ENCODE data around the gene ECM1. TPM values are rescaled to one million over a fixed set of nuclear protein-coding genes. Genes with fewer than 3 reads are reported as not detected.

The ECM1 gene
- polyA plus RNA-seq, 1 donor (not counting 4 experiments of a cell fraction or from before 2014, with no cell fraction given), result 23.6 TPM

DNA sequence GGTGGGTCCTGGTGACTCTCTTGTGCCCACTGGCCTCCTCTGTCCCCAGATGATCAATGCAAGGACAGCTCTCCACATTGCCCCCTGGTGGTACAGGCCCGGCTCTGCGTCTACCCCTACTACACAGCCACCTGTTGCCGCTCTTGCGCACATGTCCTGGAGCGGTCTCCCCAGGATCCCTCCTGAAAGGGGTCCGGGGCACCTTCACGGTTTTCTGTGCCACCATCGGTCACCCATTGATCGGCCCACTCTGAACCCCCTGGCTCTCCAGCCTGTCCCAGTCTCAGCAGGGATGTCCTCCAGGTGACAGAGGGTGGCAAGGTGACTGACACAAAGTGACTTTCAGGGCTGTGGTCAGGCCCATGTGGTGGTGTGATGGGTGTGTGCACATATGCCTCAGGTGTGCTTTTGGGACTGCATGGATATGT is 52.1 kb downstream of the ECM1 start:
- no peaks in the 10 kb centered on the region for H3K9me3 ChIP-seq (ENCODE audit: control insufficient read depth, low read depth, low read length)
- peaks cover 3% of the 10 kb centered on the region for H3K79me2 ChIP-seq (ENCODE audit: control insufficient read depth, insufficient read depth, low read length)
- TF ChIP-seq EZH2 (IDR thresholded peaks at IDR 0.05; ENCODE audit: low read length), result no peak
- TF ChIP-seq, protein P1, sequence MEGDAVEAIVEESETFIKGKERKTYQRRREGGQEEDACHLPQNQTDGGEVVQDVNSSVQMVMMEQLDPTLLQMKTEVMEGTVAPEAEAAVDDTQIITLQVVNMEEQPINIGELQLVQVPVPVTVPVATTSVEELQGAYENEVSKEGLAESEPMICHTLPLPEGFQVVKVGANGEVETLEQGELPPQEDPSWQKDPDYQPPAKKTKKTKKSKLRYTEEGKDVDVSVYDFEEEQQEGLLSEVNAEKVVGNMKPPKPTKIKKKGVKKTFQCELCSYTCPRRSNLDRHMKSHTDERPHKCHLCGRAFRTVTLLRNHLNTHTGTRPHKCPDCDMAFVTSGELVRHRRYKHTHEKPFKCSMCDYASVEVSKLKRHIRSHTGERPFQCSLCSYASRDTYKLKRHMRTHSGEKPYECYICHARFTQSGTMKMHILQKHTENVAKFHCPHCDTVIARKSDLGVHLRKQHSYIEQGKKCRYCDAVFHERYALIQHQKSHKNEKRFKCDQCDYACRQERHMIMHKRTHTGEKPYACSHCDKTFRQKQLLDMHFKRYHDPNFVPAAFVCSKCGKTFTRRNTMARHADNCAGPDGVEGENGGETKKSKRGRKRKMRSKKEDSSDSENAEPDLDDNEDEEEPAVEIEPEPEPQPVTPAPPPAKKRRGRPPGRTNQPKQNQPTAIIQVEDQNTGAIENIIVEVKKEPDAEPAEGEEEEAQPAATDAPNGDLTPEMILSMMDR (optimal IDR thresholded peaks at IDR 0.05 in 1 of 3, IDR thresholded peaks at IDR 0.05 in 1 of 3, conservative IDR thresholded peaks at IDR 0.05 in 1 of 3; ENCODE audit: extremely low read depth in 1 of 3, insufficient read depth in 2 of 3, low read length in 3 of 3), result peak; percentile 93 to 98 (median 96)
- DNase-seq (ENCODE audit: low read depth, low spot score) (no peak), FAIRE-seq (peak; percentile 72)
- H3K27ac ChIP-seq (ENCODE audit: control insufficient read depth, insufficient read depth, low read length), result peak overlapping the region; percentile 99
- no peaks in the 10 kb centered on the region for H4K20me1 ChIP-seq (ENCODE audit: control insufficient read depth, extremely low read depth, insufficient read depth, low read length)
- peaks cover 43% of the 10 kb centered on the region for H3K4me1 ChIP-seq (ENCODE audit: control insufficient read depth, extremely low read depth, insufficient read depth, low read length)
- H3K27me3 ChIP-seq (ENCODE audit: control insufficient read depth, extremely low read depth, insufficient read depth, low read length), result no peaks in the 10 kb centered on the region
- no peak overlapping the region for H2AFZ ChIP-seq (ENCODE audit: control insufficient read depth, low read length)
- H3K4me2 ChIP-seq (ENCODE audit: control insufficient read depth, extremely low read depth, insufficient read depth, low read depth, low read length), result peak overlapping the region; percentile 94
- peak overlapping the region; percentile 99 for H3K9ac ChIP-seq (ENCODE audit: control insufficient read depth, extremely low read depth, insufficient read depth, low read length)
- dilution Hi-C loops (cut with MboI; ENCODE audit: extremely low pct_ligation_motif_present, low sequenced_read_pairs), result no loop called here
- peak overlapping the region in 1 of 3 experiments; percentile 74 for H3K4me3 ChIP-seq (ENCODE audit: control insufficient read depth in 2 of 3, extremely low read depth in 1 of 3, insufficient read depth in 2 of 3, low read depth in 1 of 3, low read length in 3 of 3)
- peaks cover 0 to 4% of the 10 kb centered on the region in 2 experiments for H3K36me3 ChIP-seq (ENCODE audit: control insufficient read depth in 2 of 2, extremely low read depth in 1 of 2, insufficient read depth in 2 of 2, low read length in 2 of 2)
- H3K9me1 ChIP-seq (ENCODE audit: control insufficient read depth, extremely low read depth, insufficient read depth, low read length), result peaks cover 3% of the 10 kb centered on the region

DNA sequence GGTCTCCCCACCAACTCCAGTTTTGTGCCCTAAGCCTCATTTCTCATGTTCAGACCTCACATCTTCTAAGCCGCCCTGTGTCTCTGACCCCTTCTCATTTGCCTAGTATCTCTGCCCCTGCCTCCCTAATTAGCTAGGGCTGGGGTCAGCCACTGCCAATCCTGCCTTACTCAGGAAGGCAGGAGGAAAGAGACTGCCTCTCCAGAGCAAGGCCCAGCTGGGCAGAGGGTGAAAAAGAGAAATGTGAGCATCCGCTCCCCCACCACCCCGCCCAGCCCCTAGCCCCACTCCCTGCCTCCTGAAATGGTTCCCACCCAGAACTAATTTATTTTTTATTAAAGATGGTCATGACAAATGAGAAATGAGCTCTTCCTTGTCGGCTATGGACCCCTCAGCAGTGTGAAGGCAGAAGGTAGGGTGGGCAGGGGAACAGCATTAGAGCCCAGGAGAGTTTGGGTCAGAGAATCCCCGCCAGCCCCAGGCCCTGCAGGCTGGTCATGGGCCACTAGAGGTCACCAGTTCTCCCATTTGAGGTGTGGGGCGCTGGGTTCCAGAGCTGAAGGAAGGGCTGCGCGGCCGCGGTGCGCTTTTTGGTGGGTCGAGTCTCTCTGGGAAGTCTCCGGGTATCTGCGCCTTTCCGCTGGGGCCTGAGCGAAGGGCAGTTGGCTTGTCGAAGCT is 52.8 kb downstream of the ECM1 start:
- H2AFZ ChIP-seq (ENCODE audit: control insufficient read depth, low read length), result peak overlapping the region; percentile 90
- DNase-seq (ENCODE audit: low read depth, low spot score) (no peak), FAIRE-seq (no peak)
- H4K20me1 ChIP-seq (ENCODE audit: control insufficient read depth, extremely low read depth, insufficient read depth, low read length), result no peaks in the 10 kb centered on the region
- peaks cover 45% of the 10 kb centered on the region for H3K4me1 ChIP-seq (ENCODE audit: control insufficient read depth, extremely low read depth, insufficient read depth, low read length)
- H3K27ac ChIP-seq (ENCODE audit: control insufficient read depth, insufficient read depth, low read length), result peak overlapping the region; percentile 99
- dilution Hi-C loops (cut with MboI; ENCODE audit: extremely low pct_ligation_motif_present, low sequenced_read_pairs), result no loop called here
- peaks cover 0 to 4% of the 10 kb centered on the region in 2 experiments for H3K36me3 ChIP-seq (ENCODE audit: control insufficient read depth in 2 of 2, extremely low read depth in 1 of 2, insufficient read depth in 2 of 2, low read length in 2 of 2)
- H3K4me3 ChIP-seq (ENCODE audit: control insufficient read depth in 2 of 3, extremely low read depth in 1 of 3, insufficient read depth in 2 of 3, low read depth in 1 of 3, low read length in 3 of 3), result peak overlapping the region; percentile 43 to 74 (median 69)
- H3K9me1 ChIP-seq (ENCODE audit: control insufficient read depth, extremely low read depth, insufficient read depth, low read length), result peaks cover 3% of the 10 kb centered on the region
- peak overlapping the region; percentile 94 for H3K4me2 ChIP-seq (ENCODE audit: control insufficient read depth, extremely low read depth, insufficient read depth, low read depth, low read length)
- TF ChIP-seq EZH2 (IDR thresholded peaks at IDR 0.05; ENCODE audit: low read length), result no peak
- TF ChIP-seq, protein P1 (optimal IDR thresholded peaks at IDR 0.05 in 1 of 3, IDR thresholded peaks at IDR 0.05 in 1 of 3, conservative IDR thresholded peaks at IDR 0.05 in 1 of 3; ENCODE audit: extremely low read depth in 1 of 3, insufficient read depth in 2 of 3, low read length in 3 of 3), result peak; percentile 77 to 84 (median 82)
- peaks cover 4% of the 10 kb centered on the region for H3K79me2 ChIP-seq (ENCODE audit: control insufficient read depth, insufficient read depth, low read length)
- H3K9ac ChIP-seq (ENCODE audit: control insufficient read depth, extremely low read depth, insufficient read depth, low read length), result peak overlapping the region; percentile 99
- no peaks in the 10 kb centered on the region for H3K27me3 ChIP-seq (ENCODE audit: control insufficient read depth, extremely low read depth, insufficient read depth, low read length)
- no peaks in the 10 kb centered on the region for H3K9me3 ChIP-seq (ENCODE audit: control insufficient read depth, low read depth, low read length)

Data from keratinocyte (primary cell).